Psoas muscle (tissue), 8 donors: Measurements from ENCODE around the gene DIP2C. TPM values are rescaled to one million over a fixed set of nuclear protein-coding genes. Genes with fewer than 3 reads are reported as not detected.
"Not testable (repeated sequence)": the region's sequence is repeated elsewhere in the genome, so short reads cannot be mapped to it uniquely, and the experiment has no call there.

ENCODE experiments used
- ATAC-seq, 4 donors: fragments of 200-7000 bp; cut with Tn5 transposase; one replicate each; pipeline ENCODE4 v1.9.1; 2020; ENCODE audit warnings: moderate library complexity in 3 of 4, mild to moderate bottlenecking in 2 of 4
- DNase-seq, 2 donors: peaks; one replicate each; pipeline ENCODE4 v3.0.0-alpha.2; 2020
- H3K27ac ChIP-seq: fragments of 200-600 bp; one replicate; pipeline ENCODE4 v1.8.0; 2022
- H3K27me3 ChIP-seq, 3 donors: fragments of 200-600 bp in 1 of 3; one replicate each; pipeline versions ENCODE4 v1.6.1 to v1.8.0; 2013 to 2022; ENCODE audit warnings: low read length in 2 of 3, mild to moderate bottlenecking in 2 of 3, moderate library complexity in 1 of 3; ENCODE audit not compliant: insufficient read depth in 3 of 3
- H3K36me3 ChIP-seq, 2 donors: fragments of 200-600 bp in 1 of 2; one replicate each; pipeline versions ENCODE4 v1.6.1 to v1.8.0; 2013 to 2022; ENCODE audit warnings: low read depth in 1 of 2, mild to moderate bottlenecking in 1 of 2, moderate library complexity in 1 of 2; ENCODE audit not compliant: insufficient read depth in 1 of 2
- H3K4me1 ChIP-seq: fragments of 200-600 bp; one replicate; pipeline ENCODE4 v1.8.0; 2022
- H3K4me3 ChIP-seq: fragments of 200-600 bp; one replicate; pipeline ENCODE4 v1.8.0; 2022; ENCODE audit warnings: mild to moderate bottlenecking
- H3K9me3 ChIP-seq: fragments of 200-600 bp; one replicate; pipeline ENCODE4 v1.8.0; 2022
- WGBS, 3 donors: extraction: QIAGEN DNeasy Blood & Tissue Kit; methylation state at CpG; one replicate each; pipeline versions ENCODE4 v1.1.6 to v1.1.7; 2013; 5-methylcytosine and 5-hydroxymethylcytosine counted together
- intact Hi-C, 2 donors: fragments of 100-400 bp; cut with DNase I; formaldehyde crosslinking; loops; one replicate each; pipeline versions ENCODE4 v1.11.0 to v1.14.2; 2022
- polyA plus RNA-seq, 3 donors: library from polyadenylated mRNA; stranded (reverse); fragments of 200-250 nt; gene quantifications; one replicate each; pipeline ENCODE4 v1.2.3, GENCODE V29; 2013
- total RNA-seq, 4 donors: library from RNA; stranded (reverse); fragmentation: NEBNext Ultra II Directional in 2 of 4; extraction: Animal tissue kit (Norgen Biotek cat#: 25700) in 2 of 4; gene quantifications; one replicate each; pipeline versions ENCODE4 v1.2.1 to v1.2.4, GENCODE V29; 2021 to 2023
- TF ChIP-seq, protein P1 (sequence below): fragments of 200-600 bp; IDR thresholded peaks from one replicate; pipeline ENCODE4 v1.8.0; 2022; ENCODE audit warnings: antibody characterized with exemption
- donor health status: healthy with polysubstance abuse.
- donor health status: DM: no; HTN: no; CAD: no; lungs with moderate emphysema.
- donor health status: Bipolar disorder and iron deficiency.
- donor health status: healthy.
- donor health status: DM: yes; HTN: yes; CAD: no.
- donor health status: DM: no; HTN: no; CAD: no.
- donor health status: DM: no; HTN: no; CAD: no.
- donor health status: DM: yes; HTN: yes; CAD: no.

DIP2C gene
- total and polyA plus RNA-seq, 7 donors = 7.7 to 32.0 (median 25.0) TPM

- Histone ChIP-seq H3K36me3 (no peaks in the 10 kb centered on the region), H3K9me3 (no peaks in the 10 kb centered on the region), H3K4me3 (no peak overlapping the region), H3K4me1 (peaks cover 39% of the 10 kb centered on the region), H3K27ac (no peak overlapping the region), H3K27me3 (no peaks in the 10 kb centered on the region)
- no peak for DNase-seq
- 91 to 93% (median 91%) methylated on average over 11 of the region's 11 CpGs for WGBS, 3 donors
- TF ChIP-seq, protein P1, sequence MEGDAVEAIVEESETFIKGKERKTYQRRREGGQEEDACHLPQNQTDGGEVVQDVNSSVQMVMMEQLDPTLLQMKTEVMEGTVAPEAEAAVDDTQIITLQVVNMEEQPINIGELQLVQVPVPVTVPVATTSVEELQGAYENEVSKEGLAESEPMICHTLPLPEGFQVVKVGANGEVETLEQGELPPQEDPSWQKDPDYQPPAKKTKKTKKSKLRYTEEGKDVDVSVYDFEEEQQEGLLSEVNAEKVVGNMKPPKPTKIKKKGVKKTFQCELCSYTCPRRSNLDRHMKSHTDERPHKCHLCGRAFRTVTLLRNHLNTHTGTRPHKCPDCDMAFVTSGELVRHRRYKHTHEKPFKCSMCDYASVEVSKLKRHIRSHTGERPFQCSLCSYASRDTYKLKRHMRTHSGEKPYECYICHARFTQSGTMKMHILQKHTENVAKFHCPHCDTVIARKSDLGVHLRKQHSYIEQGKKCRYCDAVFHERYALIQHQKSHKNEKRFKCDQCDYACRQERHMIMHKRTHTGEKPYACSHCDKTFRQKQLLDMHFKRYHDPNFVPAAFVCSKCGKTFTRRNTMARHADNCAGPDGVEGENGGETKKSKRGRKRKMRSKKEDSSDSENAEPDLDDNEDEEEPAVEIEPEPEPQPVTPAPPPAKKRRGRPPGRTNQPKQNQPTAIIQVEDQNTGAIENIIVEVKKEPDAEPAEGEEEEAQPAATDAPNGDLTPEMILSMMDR = no peak
- no peak for ATAC-seq
- intact Hi-C loops = loop anchor here in 1 of 2 donors (5.0 kb wide), 1 partner anchor 201 kb away; no protein-coding TSS in a partner anchor
Measured at GRCh38 chr10:586716-587115, 102.8 kb downstream of the DIP2C start.

DNA sequence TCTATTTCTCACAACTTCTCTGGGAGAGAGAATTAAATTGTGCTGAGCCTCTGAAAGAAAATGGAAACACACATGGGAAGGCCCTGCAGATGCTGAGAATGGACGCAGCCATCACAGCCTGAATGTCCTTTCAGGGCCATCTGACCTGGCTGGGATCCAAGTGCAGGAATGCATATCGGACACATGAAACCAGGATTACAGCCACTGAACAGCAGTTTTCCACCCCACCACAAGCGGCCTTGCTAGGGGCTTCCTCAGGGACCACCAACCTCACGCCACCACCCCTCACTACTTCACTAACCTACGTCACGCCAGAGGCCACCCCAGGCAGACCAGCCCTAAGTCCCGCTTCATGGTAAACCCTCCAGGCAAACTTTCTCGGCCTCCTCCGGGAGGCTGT, 103.3 kb downstream of the DIP2C start:
- Histone ChIP-seq H3K36me3 (no peaks in the 10 kb centered on the region), H3K4me3 (no peak overlapping the region), H3K27ac (no peak overlapping the region), H3K27me3 (no peaks in the 10 kb centered on the region), H3K4me1 (peaks cover 44% of the 10 kb centered on the region), H3K9me3 (no peaks in the 10 kb centered on the region)
- intact Hi-C loops = loop anchor here in 1 of 2 donors (5.0 kb wide), 1 partner anchor 201 kb away; no protein-coding TSS in a partner anchor
- TF ChIP-seq, protein P1 = no peak
- ATAC-seq (no peak), DNase-seq (no peak)
- 77 to 83% (median 78%) methylated on average over 9 of the region's 9 CpGs for WGBS, 3 donors

- H3K9me3 ChIP-seq = no peaks in the 10 kb centered on the region
- H3K4me3 ChIP-seq = no peak overlapping the region
- DNase-seq (no peak), ATAC-seq (no peak)
- WGBS, 3 donors = 95 to 97% (median 95%) methylated on average over 7 of the region's 7 CpGs
- intact Hi-C loops = loop anchor here in 1 of 2 donors (5.0 kb wide), 1 partner anchor 202 kb away; no protein-coding TSS in a partner anchor
- peaks cover 44% of the 10 kb centered on the region for H3K4me1 ChIP-seq
- no peaks in the 10 kb centered on the region for H3K36me3 ChIP-seq
- H3K27me3 ChIP-seq = no peaks in the 10 kb centered on the region
- TF ChIP-seq, protein P1 = no peak
- H3K27ac ChIP-seq = no peak overlapping the region
Measured at GRCh38 chr10:585502-585901, 104.0 kb downstream of the DIP2C start.

- not testable (repeated sequence) for H3K36me3 ChIP-seq, H3K27me3 ChIP-seq, H3K4me3 ChIP-seq, ATAC-seq, DNase-seq, H3K27ac ChIP-seq, H3K9me3 ChIP-seq
- 97% methylated on average over 44 to 55 of the region's 55 CpGs for WGBS, 3 donors
- peaks cover 38% of the 10 kb centered on the region for H3K4me1 ChIP-seq
- intact Hi-C loops = loop anchor here (5.0 kb wide), 1 partner anchor 203 kb away; no protein-coding TSS in a partner anchor
Measured at GRCh38 chr10:584497-585290, 104.8 kb downstream of the DIP2C start.

- no peak for DNase-seq
Measured at GRCh38 chr10:583433-583832, 106.0 kb downstream of the DIP2C start.

More at GRCh38 chr10:583433-583832, 106.0 kb downstream of the DIP2C start:
- Histone ChIP-seq H3K4me1 (peaks cover 25% of the 10 kb centered on the region), H3K4me3 (no peak overlapping the region), H3K9me3 (no peaks in the 10 kb centered on the region), H3K27me3 (no peaks in the 10 kb centered on the region), H3K36me3 (no peaks in the 10 kb centered on the region), H3K27ac (no peak overlapping the region)
- ATAC-seq = no peak
- WGBS, 3 donors = 85 to 91% (median 89%) methylated on average over 14 of the region's 14 CpGs
- intact Hi-C loops = loop anchor here in 1 of 2 donors (5.0 kb wide), 1 partner anchor 204 kb away; no protein-coding TSS in a partner anchor
- TF ChIP-seq, protein P1 = no peak
